Neural crest cell (in vitro differentiated cells): ENCODE results near the gene CENPP. TPM values are rescaled to one million over a fixed set of nuclear protein-coding genes. Genes with fewer than 3 reads are reported as not detected.
A peak's percentile ranks its signal among the peaks of the same experiment; 100 is the strongest.

Experiments
- DNase-seq: peaks from one replicate; pipeline ENCODE4 v3.0.0; 2021; ENCODE audit warnings: low read depth, mixed read lengths, low spot score
- H3K27ac Mint-ChIP-seq: one replicate; pipeline ENCODE4 v1.8.0; 2021; ENCODE audit warnings: mild to moderate bottlenecking, mixed read lengths; ENCODE audit not compliant: unreplicated experiment
- H3K27me3 Mint-ChIP-seq: 2 replicates; pipeline ENCODE4 v1.8.0; 2021; ENCODE audit warnings: low read depth, mild to moderate bottlenecking, mixed read lengths
- H3K36me3 Mint-ChIP-seq: 2 replicates; pipeline ENCODE4 v1.8.0; 2021; ENCODE audit warnings: low read depth, mild to moderate bottlenecking, mixed read lengths
- H3K4me1 Mint-ChIP-seq: 2 replicates; pipeline ENCODE4 v1.8.0; 2021; ENCODE audit warnings: mixed read lengths
- H3K4me3 Mint-ChIP-seq: one replicate; pipeline ENCODE4 v1.8.0; 2021; ENCODE audit warnings: mild to moderate bottlenecking, mixed read lengths
- H3K9me3 Mint-ChIP-seq: 2 replicates; pipeline ENCODE4 v1.8.0; 2021; ENCODE audit warnings: mixed read lengths
- total RNA-seq: library from RNA; stranded (reverse); gene quantifications from 2 replicates; pipeline ENCODE4 v1.2.1, GENCODE V29; 2021
- TF ChIP-seq, protein P1 (sequence below): fragments of 200-600 bp; sonication (generic); conservative IDR thresholded peaks from 2 replicates; pipeline ENCODE4 v1.5.0; 2021; ENCODE audit warnings: antibody characterized with exemption, mild to moderate bottlenecking

Gene CENPP
- total RNA-seq, 1 donor from 2014 or later: 15.7 TPM

- Mint-ChIP-seq H3K9me3 (peaks cover 5% of the 10 kb centered on the region), H3K36me3 (peaks cover 19% of the 10 kb centered on the region), H3K4me1 (peaks cover 13% of the 10 kb centered on the region), H3K27me3 (no peaks in the 10 kb centered on the region), H3K27ac (peak overlapping the region; percentile 12), H3K4me3 (no peak overlapping the region)
- no peak for DNase-seq
- TF ChIP-seq, protein P1, sequence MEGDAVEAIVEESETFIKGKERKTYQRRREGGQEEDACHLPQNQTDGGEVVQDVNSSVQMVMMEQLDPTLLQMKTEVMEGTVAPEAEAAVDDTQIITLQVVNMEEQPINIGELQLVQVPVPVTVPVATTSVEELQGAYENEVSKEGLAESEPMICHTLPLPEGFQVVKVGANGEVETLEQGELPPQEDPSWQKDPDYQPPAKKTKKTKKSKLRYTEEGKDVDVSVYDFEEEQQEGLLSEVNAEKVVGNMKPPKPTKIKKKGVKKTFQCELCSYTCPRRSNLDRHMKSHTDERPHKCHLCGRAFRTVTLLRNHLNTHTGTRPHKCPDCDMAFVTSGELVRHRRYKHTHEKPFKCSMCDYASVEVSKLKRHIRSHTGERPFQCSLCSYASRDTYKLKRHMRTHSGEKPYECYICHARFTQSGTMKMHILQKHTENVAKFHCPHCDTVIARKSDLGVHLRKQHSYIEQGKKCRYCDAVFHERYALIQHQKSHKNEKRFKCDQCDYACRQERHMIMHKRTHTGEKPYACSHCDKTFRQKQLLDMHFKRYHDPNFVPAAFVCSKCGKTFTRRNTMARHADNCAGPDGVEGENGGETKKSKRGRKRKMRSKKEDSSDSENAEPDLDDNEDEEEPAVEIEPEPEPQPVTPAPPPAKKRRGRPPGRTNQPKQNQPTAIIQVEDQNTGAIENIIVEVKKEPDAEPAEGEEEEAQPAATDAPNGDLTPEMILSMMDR: no peak
Observed at GRCh38 chr9:92360083-92360482, 34.3 kb downstream of the CENPP start.

DNA sequence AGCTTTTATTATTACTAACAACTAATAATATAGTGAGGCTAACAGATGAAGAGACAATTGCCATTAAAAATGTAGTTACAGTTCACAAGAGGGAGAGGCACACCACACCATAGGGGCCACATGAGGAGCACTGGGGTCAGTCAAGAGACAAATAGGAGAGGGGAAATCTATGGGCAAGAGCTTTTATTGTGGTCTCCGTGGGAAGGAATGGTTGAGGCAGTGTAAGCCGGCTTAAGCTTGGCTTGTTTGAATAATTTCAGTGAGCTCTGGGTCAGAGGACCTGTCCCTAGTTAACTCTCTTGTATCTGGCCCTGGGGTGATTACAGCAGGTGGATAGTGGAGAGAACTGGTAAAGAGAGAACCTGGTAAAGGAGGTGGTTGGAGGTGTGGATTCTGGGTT is 43.3 kb downstream of the CENPP start:
- TF ChIP-seq, protein P1: no peak
- Mint-ChIP-seq H3K4me1 (no peaks in the 10 kb centered on the region), H3K36me3 (peaks cover 5% of the 10 kb centered on the region), H3K27ac (no peak overlapping the region), H3K9me3 (peaks cover 6% of the 10 kb centered on the region), H3K4me3 (no peak overlapping the region), H3K27me3 (no peaks in the 10 kb centered on the region)
- DNase-seq: no peak

GRCh38 chr9:92373167-92373566 is 47.4 kb downstream of the CENPP start:
- DNase-seq: no peak
- Mint-ChIP-seq H3K9me3 (peaks cover 6% of the 10 kb centered on the region), H3K36me3 (peaks cover 13% of the 10 kb centered on the region), H3K27me3 (no peaks in the 10 kb centered on the region), H3K4me3 (no peak overlapping the region), H3K4me1 (no peaks in the 10 kb centered on the region), H3K27ac (no peak overlapping the region)
- TF ChIP-seq, protein P1: no peak

- H3K36me3 Mint-ChIP-seq: peaks cover 8% of the 10 kb centered on the region
- H3K27me3 Mint-ChIP-seq: no peaks in the 10 kb centered on the region
- no peak for DNase-seq
- no peaks in the 10 kb centered on the region for H3K9me3 Mint-ChIP-seq
- TF ChIP-seq, protein P1: no peak
- no peak overlapping the region for H3K27ac Mint-ChIP-seq
- peaks cover 13% of the 10 kb centered on the region for H3K4me1 Mint-ChIP-seq
- H3K4me3 Mint-ChIP-seq: no peak overlapping the region
Observed at GRCh38 chr9:92377876-92378275, 52.1 kb downstream of the CENPP start.

GRCh38 chr9:92378865-92379560 is 53.3 kb downstream of the CENPP start:
- Mint-ChIP-seq H3K27ac (no peak overlapping the region), H3K4me1 (peaks cover 13% of the 10 kb centered on the region), H3K27me3 (no peaks in the 10 kb centered on the region), H3K4me3 (no peak overlapping the region), H3K36me3 (peaks cover 8% of the 10 kb centered on the region), H3K9me3 (no peaks in the 10 kb centered on the region)
- DNase-seq: no peak
- TF ChIP-seq, protein P1: no peak
